ENCODE results near the gene RAB33B. TPM values are rescaled to one million over a fixed set of nuclear protein-coding genes. Genes with fewer than 3 reads are reported as not detected.

RAB33B gene
- total RNA-seq, 1 experiment from 2014 or later = 5.7 TPM

- H3K4me3 Mint-ChIP-seq = no peak overlapping the region
- H3K36me3 Mint-ChIP-seq = peaks cover 3% of the 10 kb centered on the region
- CTCF ChIA-PET = interaction anchor here (0.5 to 1.5 kb wide), 9 partner anchors 10 to 597 kb away, joined by 3 to 7 read pairs (median 4); no protein-coding TSS in a partner anchor
- ATAC-seq = no peak
- no peaks in the 10 kb centered on the region for H3K27me3 Mint-ChIP-seq (ENCODE audit: low read depth)
- DNase-seq (ENCODE audit: low spot score) = no peak
- H3K9me3 Mint-ChIP-seq = no peaks in the 10 kb centered on the region
- POLR2A ChIA-PET = interaction anchor here (0.6 to 1.0 kb wide), 2 partner anchors 221 to 308 kb away, joined by 3 read pairs; no protein-coding TSS in a partner anchor
- H3K27ac Mint-ChIP-seq = no peak overlapping the region
- TF ChIP-seq MLX (CRISPR knock-in tag; IDR thresholded peaks at IDR 0.05) (no peak), ZMAT4 (CRISPR knock-in tag; IDR thresholded peaks at IDR 0.05) (no peak), AFF4 (CRISPR knock-in tag; IDR thresholded peaks at IDR 0.05; ENCODE audit: borderline replicate concordance) (no peak)
- H3K4me1 Mint-ChIP-seq = no peaks in the 10 kb centered on the region
Measured at GRCh38 chr4:139521754-139522401, 68.0 kb downstream of the RAB33B start.

GRCh38 chr4:139522457-139522856 is 68.5 kb downstream of the RAB33B start:
- Mint-ChIP-seq H3K27ac (no peak overlapping the region), H3K4me1 (no peaks in the 10 kb centered on the region), H3K27me3 (ENCODE audit: low read depth) (no peaks in the 10 kb centered on the region), H3K4me3 (no peak overlapping the region), H3K36me3 (no peaks in the 10 kb centered on the region), H3K9me3 (no peaks in the 10 kb centered on the region)
- CTCF ChIA-PET = interaction anchor here (0.5 to 1.5 kb wide), 12 partner anchors 10 to 598 kb away, joined by 3 to 7 read pairs (median 4); no protein-coding TSS in a partner anchor
- no peak for TF ChIP-seq GRHL2 (CRISPR knock-in tag; IDR thresholded peaks at IDR 0.05; ENCODE audit: insufficient replicate concordance, severe bottlenecking)
- no peak for TF ChIP-seq ATF1 (CRISPR knock-in tag; IDR thresholded peaks at IDR 0.05)
- no peak for TF ChIP-seq GABPB1 (CRISPR knock-in tag; IDR thresholded peaks at IDR 0.05)
- no peak for TF ChIP-seq HMGXB4 (CRISPR knock-in tag; IDR thresholded peaks at IDR 0.05)
- no peak for TF ChIP-seq FOXP4 (CRISPR knock-in tag; IDR thresholded peaks at IDR 0.05)
- no peak for TF ChIP-seq OVOL2 (CRISPR knock-in tag; IDR thresholded peaks at IDR 0.05; ENCODE audit: borderline replicate concordance)
- TF ChIP-seq ZBTB21 (CRISPR knock-in tag; IDR thresholded peaks at IDR 0.05; ENCODE audit: borderline replicate concordance) = no peak
- no peak for TF ChIP-seq ZMAT4 (CRISPR knock-in tag; IDR thresholded peaks at IDR 0.05)
- TF ChIP-seq SOX15 (CRISPR knock-in tag; IDR thresholded peaks at IDR 0.05) = no peak
- no peak for TF ChIP-seq FOXK1 (CRISPR knock-in tag; IDR thresholded peaks at IDR 0.05)
- no peak for TF ChIP-seq ZNF423 (CRISPR knock-in tag; IDR thresholded peaks at IDR 0.05)
- no peak for TF ChIP-seq KAT7 (CRISPR knock-in tag; IDR thresholded peaks at IDR 0.05; ENCODE audit: borderline replicate concordance)
- TF ChIP-seq TEAD4 (CRISPR knock-in tag; IDR thresholded peaks at IDR 0.05) = no peak
- TF ChIP-seq ZNF532 (CRISPR knock-in tag; IDR thresholded peaks at IDR 0.05; ENCODE audit: borderline replicate concordance) = no peak
- TF ChIP-seq CREM (CRISPR knock-in tag; IDR thresholded peaks at IDR 0.05) = no peak
- TF ChIP-seq PREB (CRISPR knock-in tag; IDR thresholded peaks at IDR 0.05; ENCODE audit: borderline replicate concordance) = no peak
- peak; percentile 92 for ATAC-seq
- no peak for DNase-seq (ENCODE audit: low spot score)
- POLR2A ChIA-PET = interaction anchor here (0.6 to 1.0 kb wide), 2 partner anchors 222 to 308 kb away, joined by 3 read pairs; no protein-coding TSS in a partner anchor
